RWPE1 (cell line): ENCODE data around the gene STAG1.
A peak's percentile ranks its signal among the peaks of the same experiment; 100 is the strongest.
"Not testable (repeated sequence)": the region's sequence is repeated elsewhere in the genome, so short reads cannot be mapped to it uniquely, and the experiment has no call there.

ENCODE experiments used
- CTCF ChIA-PET: fragments of 350-600 bp; sonication (Branson Sonifier 250); formaldehyde crosslinking; extraction: SDS; loops from one replicate; lab custom pipeline; 2021; lab: Yijun Ruan, JAX
- POLR2A ChIA-PET: fragments of 400-600 bp; formaldehyde crosslinking; extraction: SDS; loops from one replicate; lab custom pipeline; 2020; ENCODE audit warnings: antibody characterized with exemption; ENCODE audit not compliant: low non-redundant PET; lab: Yijun Ruan, JAX
- DNase-seq: peaks from one replicate; pipeline ENCODE4 v3.0.0; 2012; ENCODE audit warnings: low spot score
- H3K27ac ChIP-seq: fragments of 450-650 bp; 2 replicates; pipeline ENCODE4 v1.5.1; 2017
- CTCF ChIP-seq: fragments of 450-650 bp; conservative IDR thresholded peaks from 2 replicates; pipeline ENCODE4 v1.5.1; 2017; ENCODE audit warnings: low read depth, mild to moderate bottlenecking

The STAG1 gene

GRCh38 chr3:136350132-136350531 is 402.0 kb downstream of the STAG1 start:
- peak overlapping the region; percentile 57 for H3K27ac ChIP-seq
- ChIA-PET POLR2A (interaction anchor here (0.6 kb wide), 1 partner anchor 1809 kb away, joined by 4 read pairs; no protein-coding TSS in a partner anchor), CTCF (interaction anchor here (0.6 kb wide), 1 partner anchor 27 kb away, joined by 4 read pairs; no protein-coding TSS in a partner anchor)
- peak; percentile 76 for DNase-seq
- TF ChIP-seq CTCF, result no peak

- ChIA-PET CTCF (no interaction called here), POLR2A (no interaction called here)
- TF ChIP-seq CTCF, result no peak
- no peak for DNase-seq
- H3K27ac ChIP-seq, result no peak overlapping the region
These were observed 405.7 kb downstream of the STAG1 start for GRCh38 chr3:136346486-136346885.

DNA sequence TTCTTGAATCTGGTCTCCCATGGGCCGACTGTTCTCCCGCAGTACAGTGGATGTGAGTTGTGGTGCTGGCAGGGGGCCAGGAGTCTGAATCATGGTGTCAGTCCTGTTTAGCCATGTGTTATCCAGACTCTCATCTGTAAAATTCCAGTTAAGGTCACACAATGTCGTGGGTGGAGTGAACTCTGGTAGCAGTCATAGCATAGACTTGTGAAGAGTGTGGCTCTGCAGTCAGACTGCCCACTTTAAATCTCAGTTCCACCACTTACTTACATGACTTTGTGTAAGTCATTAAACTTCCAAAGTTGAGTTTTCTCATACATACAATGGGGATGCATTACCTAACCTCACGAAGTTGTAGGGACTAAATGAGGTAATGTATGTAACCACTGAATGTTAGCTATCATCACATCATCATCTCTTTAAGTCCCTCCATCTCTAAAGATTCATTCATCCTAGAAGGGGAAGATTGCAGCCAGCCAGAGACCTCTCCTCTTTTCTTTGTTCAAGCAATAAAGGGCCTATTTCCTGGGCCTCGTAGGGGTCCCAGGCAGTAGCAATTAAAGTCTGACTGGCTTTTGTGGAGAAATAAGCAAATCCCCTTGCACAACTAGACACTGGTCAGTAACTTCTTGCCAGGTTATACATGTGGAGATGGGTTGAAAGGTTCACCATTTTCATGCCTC is 408.2 kb downstream of the STAG1 start:
- ChIA-PET POLR2A (no interaction called here), CTCF (interaction anchor here (0.6 kb wide), 1 partner anchor 106 kb away, joined by 3 read pairs; no protein-coding TSS in a partner anchor)
- H3K27ac ChIP-seq, result no peak overlapping the region
- no peak for TF ChIP-seq CTCF
- peak; percentile 73 for DNase-seq

GRCh38 chr3:136343446-136343845 is 408.7 kb downstream of the STAG1 start:
- H3K27ac ChIP-seq, result no peak overlapping the region
- ChIA-PET POLR2A (no interaction called here), CTCF (interaction anchor here (0.6 kb wide), 2 partner anchors 106 to 273 kb away, joined by 3 read pairs; no protein-coding TSS in a partner anchor)
- DNase-seq, result no peak
- TF ChIP-seq CTCF, result no peak

GRCh38 chr3:136336329-136337100 is 415.7 kb downstream of the STAG1 start:
- no peak for DNase-seq
- ChIA-PET CTCF (no interaction called here), POLR2A (no interaction called here)
- H3K27ac ChIP-seq, result no peak overlapping the region
- no peak for TF ChIP-seq CTCF

DNA sequence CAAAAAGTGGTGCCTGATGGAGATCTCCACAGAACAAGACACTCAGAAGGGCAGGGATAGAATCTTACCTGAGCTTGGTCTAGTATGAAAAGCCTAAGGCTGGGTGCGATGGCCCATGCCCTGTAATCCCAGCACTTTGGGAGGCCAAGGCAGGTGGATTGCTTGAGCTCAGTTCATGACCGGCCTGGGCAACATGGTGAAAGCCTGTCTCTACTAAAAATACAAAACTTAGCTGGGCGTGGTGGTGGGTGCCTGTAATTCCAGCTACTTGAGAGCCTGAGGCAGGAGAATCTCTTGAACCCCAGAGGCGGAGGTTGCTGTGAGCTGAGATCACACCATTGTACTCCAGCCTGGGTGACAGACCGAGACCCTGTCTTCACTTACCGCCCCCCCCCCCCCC is 417.5 kb downstream of the STAG1 start:
- H3K27ac ChIP-seq, CTCF ChIA-PET, POLR2A ChIA-PET, DNase-seq: not testable (repeated sequence)

GRCh38 chr3:136334209-136334608 is 418.0 kb downstream of the STAG1 start:
- H3K27ac ChIP-seq, result no peak overlapping the region
- POLR2A ChIA-PET, result no interaction called here
- CTCF ChIA-PET, result no interaction called here
- no peak for TF ChIP-seq CTCF
- DNase-seq, result no peak
